ENCODE data around the gene PLCB3.

The PLCB3 gene

DNA sequence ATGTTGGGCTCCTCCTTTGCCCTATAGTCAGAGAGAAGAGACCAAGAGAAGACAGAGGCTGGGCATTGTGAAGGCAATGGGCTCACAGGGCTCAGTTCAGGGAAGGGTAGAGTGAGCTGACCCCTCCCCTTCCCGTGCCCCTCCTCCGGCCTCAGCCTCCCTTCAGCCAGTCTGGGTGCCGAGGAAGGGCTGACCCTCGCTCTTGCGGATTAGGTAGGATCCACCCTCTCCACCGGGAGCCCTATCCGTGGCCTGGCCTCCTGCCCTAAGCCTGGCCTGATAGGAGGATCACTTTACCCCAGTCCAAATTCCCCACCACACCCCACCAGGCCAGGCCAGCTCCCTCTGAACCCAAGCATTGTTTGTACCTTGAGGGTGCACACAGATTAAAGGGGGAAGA lies 2.8 kb upstream of the PLCB3 start:
- Histone ChIP-seq H3K4me3 (ENCODE audit: low read depth, low read length) (no peak overlapping the region), H3K36me3 (peaks cover 21% of the 10 kb centered on the region), H3K27me3 (ENCODE audit: insufficient read depth, low read depth, severe bottlenecking) (no peaks in the 10 kb centered on the region), H3K27ac (peak overlapping the region; percentile 81), H3K9me3 (ENCODE audit: severe bottlenecking) (no peaks in the 10 kb centered on the region)
- TF ChIP-seq, protein P1, sequence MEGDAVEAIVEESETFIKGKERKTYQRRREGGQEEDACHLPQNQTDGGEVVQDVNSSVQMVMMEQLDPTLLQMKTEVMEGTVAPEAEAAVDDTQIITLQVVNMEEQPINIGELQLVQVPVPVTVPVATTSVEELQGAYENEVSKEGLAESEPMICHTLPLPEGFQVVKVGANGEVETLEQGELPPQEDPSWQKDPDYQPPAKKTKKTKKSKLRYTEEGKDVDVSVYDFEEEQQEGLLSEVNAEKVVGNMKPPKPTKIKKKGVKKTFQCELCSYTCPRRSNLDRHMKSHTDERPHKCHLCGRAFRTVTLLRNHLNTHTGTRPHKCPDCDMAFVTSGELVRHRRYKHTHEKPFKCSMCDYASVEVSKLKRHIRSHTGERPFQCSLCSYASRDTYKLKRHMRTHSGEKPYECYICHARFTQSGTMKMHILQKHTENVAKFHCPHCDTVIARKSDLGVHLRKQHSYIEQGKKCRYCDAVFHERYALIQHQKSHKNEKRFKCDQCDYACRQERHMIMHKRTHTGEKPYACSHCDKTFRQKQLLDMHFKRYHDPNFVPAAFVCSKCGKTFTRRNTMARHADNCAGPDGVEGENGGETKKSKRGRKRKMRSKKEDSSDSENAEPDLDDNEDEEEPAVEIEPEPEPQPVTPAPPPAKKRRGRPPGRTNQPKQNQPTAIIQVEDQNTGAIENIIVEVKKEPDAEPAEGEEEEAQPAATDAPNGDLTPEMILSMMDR (IDR thresholded peaks at IDR 0.05; ENCODE audit: low read depth, low read length): no peak
- peak; percentile 54 for DNase-seq

DNA sequence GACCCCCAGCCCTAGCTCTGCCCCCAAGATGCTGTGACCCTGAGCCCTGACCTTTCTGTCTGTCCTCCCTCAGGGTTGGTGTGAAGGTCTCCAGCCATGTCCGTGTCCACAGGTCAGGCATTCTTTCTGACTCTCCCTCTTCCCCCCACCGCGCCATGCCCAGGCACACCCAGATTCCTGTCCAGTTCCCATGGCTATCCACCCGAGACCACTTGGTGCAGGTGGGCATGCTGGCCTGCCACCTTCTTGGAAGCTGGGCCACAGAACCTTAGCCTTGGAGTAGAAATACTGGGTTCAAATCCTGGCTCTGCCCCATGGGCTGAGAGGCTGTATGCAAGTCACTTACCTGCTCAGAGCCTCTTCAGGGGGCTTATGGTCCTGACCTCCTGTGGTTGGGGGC lies 2.3 kb upstream of the PLCB3 start:
- H3K9me3 ChIP-seq (ENCODE audit: severe bottlenecking): no peaks in the 10 kb centered on the region

DNA sequence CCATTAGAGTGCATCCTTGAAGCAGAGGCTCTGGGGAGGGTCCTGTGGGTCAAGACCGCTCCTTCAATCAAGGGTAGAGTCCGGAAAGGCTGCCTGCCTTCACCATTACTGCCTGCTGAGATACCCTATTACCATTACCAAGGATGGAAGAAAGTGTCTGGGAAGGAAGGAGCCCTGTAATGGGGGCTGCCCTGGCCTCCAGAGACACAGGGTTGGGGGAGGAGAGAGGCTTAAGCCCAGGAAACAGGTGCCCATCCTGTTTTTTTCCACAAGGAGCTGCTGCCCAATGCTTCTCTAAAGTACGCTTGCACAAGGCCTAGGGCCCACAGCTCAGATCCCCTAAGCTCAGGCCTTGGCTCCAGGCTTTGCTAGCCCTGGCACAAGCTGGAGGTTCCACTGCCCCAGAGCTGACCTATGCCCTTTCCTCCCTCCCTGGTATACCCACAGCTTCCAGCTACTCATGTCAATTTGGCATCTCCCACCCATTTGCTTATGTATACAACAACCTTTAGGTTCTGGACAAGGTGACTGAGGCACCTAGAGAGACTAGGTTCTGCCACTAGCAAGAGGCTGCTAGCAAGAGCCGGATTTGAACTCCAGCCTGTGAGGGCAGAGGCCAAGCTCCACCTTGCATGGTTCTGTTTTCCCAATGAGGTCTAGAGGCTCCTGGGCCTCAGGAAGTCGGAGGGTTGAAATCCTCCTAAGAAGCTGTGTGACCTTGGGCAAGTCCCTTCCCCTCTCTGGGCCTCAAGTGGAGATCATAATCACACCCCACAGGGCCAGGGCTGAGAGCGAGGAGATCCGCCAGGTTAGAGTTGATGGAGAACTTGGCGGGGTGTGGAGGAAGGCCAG lies 1.5 kb upstream of the PLCB3 start:
- DNase-seq: no peak
- Histone ChIP-seq H3K27me3 (ENCODE audit: insufficient read depth, low read depth, severe bottlenecking) (no peaks in the 10 kb centered on the region), H3K36me3 (peaks cover 13% of the 10 kb centered on the region), H3K27ac (peak overlapping the region; percentile 44), H3K4me3 (ENCODE audit: low read depth, low read length) (no peak overlapping the region), H3K9me3 (ENCODE audit: severe bottlenecking) (no peaks in the 10 kb centered on the region)
- TF ChIP-seq, protein P1 (IDR thresholded peaks at IDR 0.05; ENCODE audit: low read depth, low read length): no peak

More for the DNA sequence above, 2.3 kb upstream of the PLCB3 start:
- Histone ChIP-seq H3K4me3 (ENCODE audit: low read depth, low read length) (no peak overlapping the region), H3K36me3 (peaks cover 18% of the 10 kb centered on the region), H3K27me3 (ENCODE audit: insufficient read depth, low read depth, severe bottlenecking) (no peaks in the 10 kb centered on the region), H3K27ac (peak overlapping the region; percentile 44)
- TF ChIP-seq, protein P1 (IDR thresholded peaks at IDR 0.05; ENCODE audit: low read depth, low read length): no peak
- DNase-seq: no peak

DNA sequence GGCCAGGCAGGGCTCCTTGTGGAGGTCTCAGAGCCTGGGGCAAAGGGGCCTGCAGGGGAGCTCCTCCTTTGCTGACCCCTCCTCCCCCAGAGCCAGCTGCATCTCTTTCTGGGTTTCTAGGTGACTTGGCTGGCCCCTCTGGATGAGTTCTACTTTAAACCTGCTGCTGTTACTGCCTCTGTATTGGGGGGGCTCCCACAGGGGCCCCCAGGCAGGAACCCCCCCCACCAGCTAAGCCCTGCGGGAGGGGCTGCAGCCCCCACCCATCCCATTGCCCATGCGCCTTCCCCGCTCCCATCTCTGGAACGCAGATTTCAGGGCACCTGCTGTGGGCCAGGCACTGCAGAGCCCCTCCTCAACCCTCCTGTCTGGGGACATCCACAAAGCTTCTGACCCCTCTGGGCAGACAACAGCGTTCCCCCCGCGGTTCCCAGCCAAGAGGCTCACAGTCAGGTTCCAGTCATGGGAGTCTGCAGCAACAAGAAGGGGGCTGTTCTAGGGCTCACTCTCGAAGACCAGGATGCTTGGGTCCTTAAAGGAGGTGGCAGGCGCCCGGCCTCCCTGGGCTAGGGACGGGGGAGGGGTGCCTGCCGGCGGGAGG lies 815 bp upstream of the PLCB3 start:
- Histone ChIP-seq H3K27me3 (ENCODE audit: insufficient read depth, low read depth, severe bottlenecking) (no peaks in the 10 kb centered on the region), H3K27ac (peak overlapping the region; percentile 73), H3K36me3 (peaks cover 14% of the 10 kb centered on the region), H3K9me3 (ENCODE audit: severe bottlenecking) (no peaks in the 10 kb centered on the region), H3K4me3 (ENCODE audit: low read depth, low read length) (peak overlapping the region; percentile 59)
- TF ChIP-seq, protein P1 (IDR thresholded peaks at IDR 0.05; ENCODE audit: low read depth, low read length): no peak
- no peak for DNase-seq

DNA sequence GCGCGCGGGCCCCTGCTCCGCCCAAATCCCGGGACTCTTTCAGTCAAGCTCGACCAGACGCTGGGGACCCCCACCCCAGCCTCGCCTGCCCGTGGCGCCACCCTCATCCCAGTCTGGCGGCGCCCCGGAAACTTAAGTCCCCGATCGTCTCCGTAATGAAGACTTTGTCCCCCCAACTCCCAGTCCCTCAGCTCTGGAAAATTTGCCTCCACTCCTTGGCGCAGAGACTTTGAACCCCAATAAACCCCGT lies 348 bp downstream of the PLCB3 start:
- Histone ChIP-seq H3K36me3 (peaks cover 20% of the 10 kb centered on the region), H3K27me3 (ENCODE audit: insufficient read depth, low read depth, severe bottlenecking) (no peaks in the 10 kb centered on the region), H3K9me3 (ENCODE audit: severe bottlenecking) (no peaks in the 10 kb centered on the region), H3K27ac (peak overlapping the region; percentile 38; the same call in 1 of the 2 replicates), H3K4me3 (ENCODE audit: low read depth, low read length) (peak overlapping the region; percentile 78)
- TF ChIP-seq, protein P1 (IDR thresholded peaks at IDR 0.05; ENCODE audit: low read depth, low read length): no peak
- DNase-seq: no peak
